H9 (cell line): ENCODE data around the gene OR2Z1. TPM values are rescaled to one million over a fixed set of nuclear protein-coding genes. Genes with fewer than 3 reads are reported as not detected.

Experiments used
- DNase-seq: peaks from one replicate; pipeline ENCODE4 v3.0.0-alpha.2; 2017
- H2AFZ ChIP-seq: one replicate; pipeline ENCODE4 v1.6.1; 2013; ENCODE audit warnings: mild to moderate bottlenecking, low read length, control low read depth, moderate library complexity
- H2AK5ac ChIP-seq: 2 replicates; pipeline ENCODE4 v1.6.1; 2013; ENCODE audit warnings: low read length, control low read depth, mixed read lengths; ENCODE audit not compliant: insufficient read length
- H2BK120ac ChIP-seq: one replicate; pipeline ENCODE4 v1.6.1; 2013; ENCODE audit warnings: low read depth, mild to moderate bottlenecking, low read length, control low read depth, inconsistent platforms; ENCODE audit not compliant: poor library complexity, severe bottlenecking
- H2BK12ac ChIP-seq: 2 replicates; pipeline ENCODE4 v1.6.1; 2013; ENCODE audit warnings: low read length, control low read depth, mixed read lengths, low read depth; ENCODE audit not compliant: insufficient read length
- H2BK15ac ChIP-seq: 2 replicates; pipeline ENCODE4 v1.6.1; 2013; ENCODE audit warnings: low read depth, low read length, control low read depth
- H2BK20ac ChIP-seq: one replicate; pipeline ENCODE4 v1.6.1; 2013; ENCODE audit warnings: low read depth, mild to moderate bottlenecking, low read length, control low read depth, inconsistent platforms; ENCODE audit not compliant: poor library complexity, severe bottlenecking
- H2BK5ac ChIP-seq: 2 replicates; pipeline ENCODE4 v1.6.1; 2013; ENCODE audit warnings: low read length, control low read depth, mixed read lengths; ENCODE audit not compliant: insufficient read length
- H3K14ac ChIP-seq: 2 replicates; pipeline ENCODE4 v1.6.1; 2013; ENCODE audit warnings: low read length, control low read depth; ENCODE audit not compliant: insufficient read depth
- H3K18ac ChIP-seq: 2 replicates; pipeline ENCODE4 v1.6.1; 2013; ENCODE audit warnings: low read depth, mild to moderate bottlenecking, mixed read lengths, low read length, control low read depth; ENCODE audit not compliant: insufficient read length
- H3K23ac ChIP-seq: 2 replicates; pipeline ENCODE4 v1.6.1; 2013; ENCODE audit warnings: low read length, control low read depth, mixed read lengths, low read depth; ENCODE audit not compliant: insufficient read length
- H3K23me2 ChIP-seq: 2 replicates; pipeline ENCODE4 v1.6.1; 2013; ENCODE audit warnings: low read depth, mild to moderate bottlenecking, mixed read lengths, low read length, control low read depth; ENCODE audit not compliant: insufficient read length, poor library complexity, severe bottlenecking
- H3K27ac ChIP-seq: 2 replicates; pipeline ENCODE4 v1.5.1; 2013; ENCODE audit warnings: low read length, control low read depth, mixed read lengths, low read depth; ENCODE audit not compliant: insufficient read length
- H3K27me3 ChIP-seq: 2 replicates; pipeline ENCODE4 v1.6.1; 2013; ENCODE audit warnings: low read length, control low read depth, inconsistent platforms; ENCODE audit not compliant: insufficient read depth
- H3K4ac ChIP-seq: 2 replicates; pipeline ENCODE4 v1.6.1; 2013; ENCODE audit warnings: low read depth, mild to moderate bottlenecking, control low read depth, inconsistent platforms, low read length, moderate library complexity
- H3K4me1 ChIP-seq: 2 replicates; pipeline ENCODE4 v1.6.1; 2013; ENCODE audit warnings: low read length, control low read depth, inconsistent platforms; ENCODE audit not compliant: insufficient read depth
- H3K4me2 ChIP-seq: 2 replicates; pipeline ENCODE4 v1.6.1; 2013; ENCODE audit warnings: low read length, control low read depth, mixed read lengths; ENCODE audit not compliant: insufficient read length, insufficient read depth
- H3K56ac ChIP-seq: 2 replicates; pipeline ENCODE4 v1.6.1; 2013; ENCODE audit warnings: low read depth, mild to moderate bottlenecking, mixed read lengths, low read length, control low read depth; ENCODE audit not compliant: insufficient read length
- H3K79me1 ChIP-seq: 2 replicates; pipeline ENCODE4 v1.6.1; 2013; ENCODE audit warnings: low read depth, mild to moderate bottlenecking, moderate library complexity, low read length, control low read depth, inconsistent platforms; ENCODE audit not compliant: insufficient read depth, poor library complexity, severe bottlenecking
- H3K79me2 ChIP-seq: 2 replicates; pipeline ENCODE4 v1.6.1; 2013; ENCODE audit warnings: low read length, control low read depth, inconsistent platforms; ENCODE audit not compliant: insufficient read depth
- H3K9ac ChIP-seq: 2 replicates; pipeline ENCODE4 v1.6.1; 2013; ENCODE audit warnings: low read length, control low read depth, mixed read lengths; ENCODE audit not compliant: insufficient read length; ENCODE audit errors: extremely low read depth
- H3K9me3 ChIP-seq: one replicate; pipeline ENCODE4 v1.6.1; 2013; ENCODE audit warnings: low read depth, low read length, inconsistent platforms; ENCODE audit not compliant: control insufficient read depth
- H3T11ph ChIP-seq: one replicate; pipeline ENCODE4 v1.6.1; 2013; ENCODE audit warnings: mild to moderate bottlenecking, low read length, control low read depth, inconsistent platforms
- H4K20me1 ChIP-seq: one replicate; pipeline ENCODE4 v1.6.1; 2013; ENCODE audit not compliant: control insufficient read depth, insufficient read length, insufficient read depth
- H4K5ac ChIP-seq: 2 replicates; pipeline ENCODE4 v1.6.1; 2013; ENCODE audit warnings: low read depth, mild to moderate bottlenecking, mixed read lengths, low read length, control low read depth; ENCODE audit not compliant: insufficient read length
- H4K8ac ChIP-seq: replicated peaks from 2 replicates; pipeline ENCODE4 v1.6.1; 2013; ENCODE audit warnings: low read length, control low read depth, mixed read lengths, low read depth; ENCODE audit not compliant: insufficient read length
- H4K91ac ChIP-seq: 2 replicates; pipeline ENCODE4 v1.6.1; 2013; ENCODE audit warnings: low read depth, mild to moderate bottlenecking, moderate library complexity, mixed read lengths, low read length, control low read depth; ENCODE audit not compliant: insufficient read length
- H3K27ac Mint-ChIP-seq, 3 experiments: 2 replicates in 2 of 3; 3 replicates in 1 of 3; pipeline ENCODE4 v1.8.0; 2020 to 2021; ENCODE audit warnings: mixed read lengths in 3 of 3, mild to moderate bottlenecking in 1 of 3, moderate library complexity in 1 of 3
- H3K27me3 Mint-ChIP-seq: 2 replicates; pipeline ENCODE4 v1.8.0; 2021; ENCODE audit warnings: low read depth, mild to moderate bottlenecking, moderate library complexity, mixed read lengths
- H3K36me3 Mint-ChIP-seq, 3 experiments: 2 replicates in 2 of 3; 3 replicates in 1 of 3; pipeline ENCODE4 v1.8.0; 2020 to 2021; ENCODE audit warnings: low read depth in 3 of 3, mixed read lengths in 3 of 3; ENCODE audit not compliant: insufficient read depth in 1 of 3
- H3K4me1 Mint-ChIP-seq, 2 experiments: 2 replicates each; pipeline ENCODE4 v1.8.0; 2020; ENCODE audit warnings: mixed read lengths in 2 of 2
- H3K4me3 Mint-ChIP-seq, 2 experiments: 2 replicates in 1 of 2; 3 replicates in 1 of 2; pipeline ENCODE4 v1.8.0; 2020 to 2021; ENCODE audit warnings: mild to moderate bottlenecking in 2 of 2, mixed read lengths in 2 of 2, moderate library complexity in 1 of 2
- H3K9me3 Mint-ChIP-seq, 2 experiments: 2 replicates in 1 of 2; 3 replicates in 1 of 2; pipeline ENCODE4 v1.8.0; 2020; ENCODE audit warnings: mild to moderate bottlenecking in 2 of 2, mixed read lengths in 2 of 2, moderate library complexity in 1 of 2
- CTCF ChIP-seq: fragments of 200-600 bp; sonication (generic); conservative IDR thresholded peaks from 3 replicates; pipeline ENCODE4 v1.8.0; 2021; ENCODE audit warnings: antibody characterized with exemption, mild to moderate bottlenecking
- WGBS: extraction: QIAGEN DNeasy Blood & Tissue Kit; methylation state at CpG from one replicate; pipeline ENCODE4 v1.1.7; 2013; ENCODE audit warnings: missing lambda C conversion rate, low lambda C conversion rate, mixed read lengths; ENCODE audit not compliant: insufficient read length; ENCODE audit errors: extremely low coverage; 5-methylcytosine and 5-hydroxymethylcytosine counted together
- long read RNA-seq: library from polyadenylated mRNA; unstranded; transcript quantifications from one replicate; pipeline ENCODE4 v2.0.0, GENCODE V29; 2020
- total RNA-seq: library from RNA; stranded (reverse); gene quantifications from 2 replicates; pipeline ENCODE4 v1.2.1, GENCODE V29; 2021

OR2Z1 gene
- total RNA-seq = not detected in 2 replicates
- long read RNA-seq = 0 reads

- no peak within 1 kb of the TSS for H2AK5ac ChIP-seq
- DNase-seq = no peak
- H4K91ac ChIP-seq = no peak within 1 kb of the TSS
- no peak within 1 kb of the TSS for H3T11ph ChIP-seq
- WGBS = no CpG with 5 or more reads among the region's 1 CpG
- Mint-ChIP-seq H3K36me3 (peaks cover 3 to 19% (median 4%) of the 10 kb centered on the region in 3 experiments; a peak in 6 of 7 replicates), H3K4me1 (no peaks in the 10 kb centered on the region), H3K27ac (no peak within 1 kb of the TSS), H3K27me3 (peaks cover 3% of the 10 kb centered on the region), H3K9me3 (peaks cover 76 to 85% of the 10 kb centered on the region in 2 experiments), H3K4me3 (no peak within 1 kb of the TSS)
- H4K20me1 ChIP-seq = no peaks in the 10 kb centered on the region
- no peak within 1 kb of the TSS for H4K8ac ChIP-seq
- H3K9me3 ChIP-seq = peaks cover 69% of the 10 kb centered on the region
- no peak within 1 kb of the TSS for H2BK20ac ChIP-seq
- no peak within 1 kb of the TSS for H3K18ac ChIP-seq
- no peaks in the 10 kb centered on the region for H3K4me1 ChIP-seq
- H2BK5ac ChIP-seq = no peak within 1 kb of the TSS
- no peak for TF ChIP-seq CTCF
- no peak within 1 kb of the TSS for H3K23ac ChIP-seq
- no peak within 1 kb of the TSS for H4K5ac ChIP-seq
- no peak within 1 kb of the TSS for H3K56ac ChIP-seq
- H2BK120ac ChIP-seq = no peak within 1 kb of the TSS
- H3K79me1 ChIP-seq = no peaks in the 10 kb centered on the region
- no peak within 1 kb of the TSS for H3K27ac ChIP-seq
- no peak within 1 kb of the TSS for H2BK15ac ChIP-seq
- no peaks in the 10 kb centered on the region for H3K79me2 ChIP-seq
- no peak within 1 kb of the TSS for H3K14ac ChIP-seq
- H3K4me2 ChIP-seq = no peak within 1 kb of the TSS
- no peak within 1 kb of the TSS for H2BK12ac ChIP-seq
- H3K4ac ChIP-seq = no peak within 1 kb of the TSS
- no peak within 1 kb of the TSS for H3K9ac ChIP-seq
- H2AFZ ChIP-seq = no peak within 1 kb of the TSS
- no peaks in the 10 kb centered on the region for H3K27me3 ChIP-seq
- H3K23me2 ChIP-seq = no peaks in the 10 kb centered on the region
These were observed at the start of gene OR2Z1 for GRCh38 chr19:8721334-8721733. Gene OR2Z1 (plus strand): TSS chr19:8721634. CDS start chr19:8731029, 9,395 bp downstream.
